Stomach (tissue), 9 donors: ENCODE measurements around the gene TBX4. TPM values are rescaled to one million over a fixed set of nuclear protein-coding genes. Genes with fewer than 3 reads are reported as not detected.

Source experiments
- DNase-seq, 2 donors: peaks; one replicate each; pipeline versions ENCODE4 v3.0.0 to v3.0.0-alpha.2; 2013 to 2019
- H3K27ac ChIP-seq, 5 donors: fragments of 200-600 bp in 4 of 5; sonication (generic) in 4 of 5; one replicate each; pipeline ENCODE4 v1.5.1; 2013 to 2019; ENCODE audit warnings: mild to moderate bottlenecking in 1 of 5, moderate library complexity in 1 of 5
- H3K27me3 ChIP-seq, 3 donors: fragments of 200-600 bp; sonication (generic); one replicate each; pipeline ENCODE4 v1.5.1; 2017 to 2019; ENCODE audit warnings: mixed run types in 1 of 3
- H3K36me3 ChIP-seq, 4 donors: fragments of 200-600 bp; sonication (generic); 1 replicate in 3 of 4; 2 replicates in 1 of 4; pipeline ENCODE4 v1.5.1; 2016 to 2019
- H3K4me1 ChIP-seq, 4 donors: fragments of 200-600 bp; sonication (generic); one replicate each; pipeline ENCODE4 v1.5.1; 2016 to 2019
- H3K4me3 ChIP-seq, 4 donors: fragments of 200-600 bp; sonication (generic) in 3 of 4; one replicate each; pipeline ENCODE4 v1.5.1; 2016 to 2019; ENCODE audit warnings: mild to moderate bottlenecking in 1 of 4
- H3K9me3 ChIP-seq, 4 donors: fragments of 200-600 bp; sonication (generic); one replicate each; pipeline ENCODE4 v1.5.1; 2016 to 2019
- CTCF ChIP-seq, 7 experiments: fragments of 450-650 bp in 4 of 7; fragments of 200-600 bp in 3 of 7; sonication (generic) in 3 of 7; IDR thresholded peaks; one replicate each; pipeline ENCODE4 v1.5.1; 2016 to 2019; ENCODE audit warnings: antibody characterized with exemption in 7 of 7, control low read depth in 2 of 7, mild to moderate bottlenecking in 1 of 7
- EP300 ChIP-seq: sonication (generic); formaldehyde crosslinking; IDR thresholded peaks from one replicate; pipeline ENCODE4 v1.6.1; 2017; ENCODE audit warnings: antibody characterized with exemption
- POLR2A ChIP-seq, 4 donors: fragments of 450-650 bp; IDR thresholded peaks; one replicate each; pipeline ENCODE4 v1.6.1; 2016; ENCODE audit warnings: antibody characterized with exemption in 4 of 4, control low read depth in 2 of 4, mild to moderate bottlenecking in 1 of 4, moderate library complexity in 1 of 4
- POLR2AphosphoS5 ChIP-seq, 3 donors: sonication (generic); formaldehyde crosslinking; IDR thresholded peaks; one replicate each; pipeline ENCODE4 v1.6.1; 2016; ENCODE audit warnings: antibody characterized with exemption in 3 of 3
- WGBS, 5 donors: extraction: QIAGEN DNeasy Blood & Tissue Kit in 3 of 5; methylation state at CpG; one replicate each; pipeline versions ENCODE4 v1.1.5 to v1.1.7; 2013 to 2018; 5-methylcytosine and 5-hydroxymethylcytosine counted together
- intact Hi-C: fragments of 100-400 bp; cut with DNase I; formaldehyde crosslinking; loops from one replicate; pipeline ENCODE4 v1.15.1; 2023; ENCODE audit warnings: low total_unique reads
- polyA plus RNA-seq, 3 donors: library from polyadenylated mRNA; stranded (reverse); fragments of 200-250 nt; gene quantifications; one replicate each; pipeline ENCODE4 v1.2.3, GENCODE V29; 2013
- total RNA-seq, 5 donors: library from RNA; depleted of rRNA; stranded (reverse); fragments of >200 nt; gene quantifications; one replicate each; pipeline versions ENCODE4 v1.1.0 to v1.2.3, GENCODE V29; 2014 to 2016
- donor health status: healthy with polysubstance abuse.
- donor health status: Bipolar disorder and iron deficiency.
- donor health status: healthy.

The TBX4 gene
- total and polyA plus RNA-seq, 8 donors = 0.08 to 0.73 TPM; not detected in 6

GRCh38 chr17:61482467-61482866, 30.2 kb downstream of the TBX4 start:
- TF ChIP-seq EP300 = no peak
- TF ChIP-seq POLR2A (IDR thresholded peaks at IDR 0.05) = no peak
- TF ChIP-seq CTCF (IDR thresholded peaks at IDR 0.05) = no peak
- no peaks in the 10 kb centered on the region for H3K9me3 ChIP-seq
- no peaks in the 10 kb centered on the region for H3K4me1 ChIP-seq
- no peak for DNase-seq
- peaks cover 0 to 10% (median 0%) of the 10 kb centered on the region in 3 donors for H3K27me3 ChIP-seq
- intact Hi-C loops = no loop called here
- WGBS, 5 donors = 80 to 96% (median 92%) methylated on average over 3 to 8 of the region's 8 CpGs
- no peaks in the 10 kb centered on the region for H3K36me3 ChIP-seq
- H3K4me3 ChIP-seq = no peak overlapping the region
- no peak overlapping the region for H3K27ac ChIP-seq

DNA sequence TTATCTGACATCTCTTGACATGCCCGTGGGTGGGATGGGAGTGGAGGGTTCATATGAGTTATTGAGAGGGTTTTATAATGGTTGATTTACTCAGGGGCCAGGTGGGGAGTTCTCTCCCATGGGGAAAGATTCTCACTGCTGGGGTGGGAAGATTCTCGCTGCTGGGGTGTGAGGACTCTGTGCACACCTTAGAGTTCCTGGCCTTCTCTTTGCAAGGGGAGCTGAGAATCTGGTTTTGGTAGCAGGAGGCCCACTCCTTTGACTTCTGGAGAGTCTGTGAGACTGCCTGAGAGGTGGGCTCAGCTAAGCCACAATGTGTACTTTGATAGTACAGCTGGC, 31.5 kb downstream of the TBX4 start:
- no peaks in the 10 kb centered on the region for H3K36me3 ChIP-seq
- H3K4me1 ChIP-seq = no peaks in the 10 kb centered on the region
- H3K27me3 ChIP-seq = peaks cover 0 to 9% (median 0%) of the 10 kb centered on the region in 3 donors
- H3K4me3 ChIP-seq = no peak overlapping the region
- no peak for DNase-seq
- H3K27ac ChIP-seq = no peak overlapping the region
- WGBS, 5 donors = 49 to 60% (median 52%) methylated on average over 2 of the region's 2 CpGs
- H3K9me3 ChIP-seq = no peaks in the 10 kb centered on the region
- intact Hi-C loops = no loop called here
- no peak for TF ChIP-seq EP300
- TF ChIP-seq POLR2A (IDR thresholded peaks at IDR 0.05) = no peak
- no peak for TF ChIP-seq POLR2AphosphoS5 (IDR thresholded peaks at IDR 0.05)
- no peak for TF ChIP-seq CTCF (IDR thresholded peaks at IDR 0.05)

GRCh38 chr17:61484174-61484573, 32.0 kb downstream of the TBX4 start:
- intact Hi-C loops = no loop called here
- peak in 1 of 2 donors; percentile 20 for DNase-seq
- Histone ChIP-seq H3K4me3 (no peak overlapping the region), H3K9me3 (no peaks in the 10 kb centered on the region), H3K36me3 (no peaks in the 10 kb centered on the region), H3K27me3 (peaks cover 0 to 9% (median 0%) of the 10 kb centered on the region in 3 donors), H3K4me1 (no peaks in the 10 kb centered on the region), H3K27ac (no peak overlapping the region)
- TF ChIP-seq CTCF (IDR thresholded peaks at IDR 0.05) (no peak), EP300 (no peak)
- 91 to 97% (median 95%) methylated on average over 5 of the region's 5 CpGs for WGBS, 5 donors

DNA sequence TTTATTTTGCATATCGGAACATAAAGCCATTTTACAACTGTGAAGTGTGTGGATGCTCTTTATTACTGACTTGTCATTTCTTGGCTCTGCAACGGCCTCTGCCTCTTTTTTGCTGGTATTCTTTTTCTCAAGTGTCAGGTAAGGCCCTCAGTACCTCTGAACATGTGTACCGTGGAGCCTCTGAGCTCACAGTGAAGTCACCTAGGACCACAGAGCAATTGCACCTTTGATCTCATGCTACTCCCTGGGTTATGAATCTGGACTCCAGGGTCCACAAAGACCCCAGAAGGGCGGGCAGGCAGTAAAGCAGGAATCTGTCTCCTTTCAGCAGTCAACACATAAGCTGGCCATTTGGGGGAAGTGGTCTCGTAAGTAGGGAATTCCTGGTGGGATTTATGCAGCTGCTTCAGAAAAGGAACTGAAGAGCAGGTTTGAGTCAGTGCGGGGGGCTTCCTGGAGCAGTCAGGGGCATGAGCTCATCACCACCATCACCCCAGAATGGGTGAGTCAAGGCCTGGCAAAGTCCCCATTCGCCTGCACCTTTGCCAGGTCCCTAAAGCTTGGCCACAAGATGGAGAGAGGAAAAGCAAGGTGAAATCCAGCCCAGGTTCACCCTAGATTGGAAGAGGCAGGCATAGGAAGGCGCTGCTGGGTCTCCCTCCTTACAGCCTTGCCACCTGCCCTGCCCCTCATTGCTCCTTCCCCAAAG, 33.0 kb downstream of the TBX4 start:
- no peaks in the 10 kb centered on the region for H3K9me3 ChIP-seq
- 87 to 92% (median 87%) methylated on average over 7 to 8 of the region's 8 CpGs for WGBS, 5 donors
- peaks cover 0 to 9% (median 0%) of the 10 kb centered on the region in 3 donors for H3K27me3 ChIP-seq
- H3K36me3 ChIP-seq = no peaks in the 10 kb centered on the region
- TF ChIP-seq EP300 (no peak), POLR2A (IDR thresholded peaks at IDR 0.05) (no peak), POLR2AphosphoS5 (IDR thresholded peaks at IDR 0.05) (no peak), CTCF (IDR thresholded peaks at IDR 0.05) (no peak)
- H3K27ac ChIP-seq = no peak overlapping the region
- peaks cover 0 to 4% (median 2%) of the 10 kb centered on the region in 4 donors for H3K4me1 ChIP-seq
- no peak overlapping the region for H3K4me3 ChIP-seq
- peak in 1 of 2 donors; percentile 3 for DNase-seq
- intact Hi-C loops = no loop called here
